ENCODE measurements around the gene MEGF6.

Gene MEGF6

DNA sequence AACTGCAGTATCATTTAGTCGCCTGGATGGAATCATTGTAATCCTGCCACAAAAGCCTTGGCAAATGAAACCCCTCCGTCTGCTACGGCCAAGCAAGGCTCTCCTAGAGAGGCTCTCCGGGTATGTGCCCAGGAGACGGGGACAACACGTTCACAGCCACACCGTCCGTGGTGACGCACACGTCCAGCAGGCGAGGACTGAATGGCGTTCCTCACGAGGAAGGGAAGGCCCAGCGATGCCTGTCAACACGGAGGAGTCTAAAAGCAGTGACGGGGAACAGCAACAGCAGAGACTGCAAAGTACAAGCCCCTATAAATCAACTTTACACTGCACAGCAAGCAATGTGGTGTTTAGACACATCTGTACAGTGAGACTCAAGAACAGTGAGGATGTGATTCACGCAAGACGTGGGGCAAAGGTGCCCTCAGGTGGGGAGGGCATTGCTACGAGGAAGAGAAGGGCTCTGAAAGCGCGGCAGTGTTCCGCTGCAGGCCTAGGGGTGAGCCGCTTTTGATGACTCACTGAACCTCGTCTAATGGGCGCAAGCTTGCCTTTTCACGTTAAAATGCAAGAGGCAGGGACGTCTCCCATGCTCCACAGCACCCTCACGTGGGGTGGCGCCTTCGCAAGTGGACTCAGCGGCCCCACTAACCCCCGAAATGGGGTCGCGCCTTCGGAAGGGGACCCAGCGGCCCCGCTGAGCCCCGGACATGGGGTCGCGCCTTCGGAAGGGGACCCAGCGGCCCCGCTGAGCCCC lies 31.8 kb upstream of the MEGF6 start:
- no peak for DNase-seq

GRCh38 chr1:3641816-3642215 lies 30.5 kb upstream of the MEGF6 start:
- DNase-seq, result no peak

DNA sequence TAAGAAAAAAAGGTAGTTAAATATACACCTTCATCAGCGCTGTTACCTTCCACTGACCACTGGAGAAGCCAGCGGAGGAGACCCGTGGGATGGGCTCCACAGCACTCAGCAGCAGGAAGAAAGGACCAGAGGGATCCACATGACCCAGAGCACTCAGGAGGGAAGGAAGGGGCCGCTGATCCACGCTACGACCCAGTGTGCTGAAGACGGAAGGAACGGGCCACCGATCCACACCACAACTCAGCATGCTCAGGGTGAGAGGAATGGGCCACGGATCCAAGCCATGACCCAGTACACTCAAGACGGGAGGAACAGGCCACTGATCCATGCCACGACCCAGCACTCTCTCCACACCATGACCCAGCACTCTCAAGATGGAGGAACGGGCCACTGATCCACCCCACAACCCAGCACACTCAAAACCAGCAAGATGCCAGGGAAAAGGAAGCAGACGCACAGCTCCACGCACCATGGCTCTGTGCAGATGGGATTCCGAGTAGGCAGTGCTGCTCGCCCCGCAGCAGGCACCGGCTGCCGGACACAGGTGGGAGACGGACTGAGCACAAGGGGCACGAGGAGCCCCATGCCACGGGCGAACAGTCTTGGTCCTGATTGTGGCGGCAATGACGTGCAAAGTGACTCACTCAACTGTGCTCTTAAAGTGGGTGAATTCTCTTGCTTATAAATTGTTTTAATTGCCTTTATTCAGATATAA lies 29.9 kb upstream of the MEGF6 start:
- DNase-seq, result no peak

GRCh38 chr1:3640121-3640837 lies 29.0 kb upstream of the MEGF6 start:
- DNase-seq, result no peak

DNA sequence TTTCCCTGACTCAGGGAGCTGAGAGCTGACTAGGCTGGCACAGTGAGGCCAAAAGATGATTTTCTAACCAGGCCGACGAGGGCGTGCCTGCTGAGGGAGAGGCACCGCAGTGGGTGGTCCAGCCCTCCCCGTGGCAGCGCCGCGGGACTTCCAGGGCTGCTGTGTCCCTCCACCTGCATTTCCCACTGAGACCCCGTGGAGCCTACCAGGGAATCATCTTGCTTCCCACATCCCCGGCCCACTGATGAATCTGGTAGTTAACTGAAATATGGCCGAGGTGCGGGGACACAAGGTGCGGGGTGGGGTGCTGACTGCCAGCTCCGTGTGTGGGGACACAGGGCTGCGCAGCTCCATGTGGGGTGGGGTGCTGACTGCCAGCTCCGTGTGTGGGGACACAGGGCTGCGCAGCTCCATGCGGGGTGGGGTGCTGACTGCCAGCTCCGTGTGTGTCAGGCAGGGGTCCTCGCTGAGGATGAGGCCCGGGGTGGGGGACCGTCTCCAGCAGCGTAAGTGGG lies 28.1 kb upstream of the MEGF6 start:
- no peak for DNase-seq

DNA sequence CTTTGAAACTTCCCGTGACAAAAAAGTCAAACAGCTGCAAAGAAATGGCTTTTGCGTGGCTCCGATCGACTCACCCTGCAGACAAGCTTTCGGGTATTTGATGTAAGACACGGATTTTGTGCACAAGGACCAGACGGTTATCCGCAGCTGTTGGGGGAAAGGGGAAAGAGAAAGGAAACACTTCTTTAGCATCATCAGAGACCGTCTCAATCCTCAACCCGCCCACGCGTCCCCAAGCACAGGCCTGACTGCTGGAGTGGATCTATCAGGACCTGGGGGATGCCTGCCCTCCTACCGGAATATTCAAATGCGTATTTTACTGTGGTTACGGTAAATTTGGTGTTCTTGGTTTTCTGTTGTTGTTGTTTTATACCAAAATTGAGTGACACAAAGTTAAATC lies 27.4 kb upstream of the MEGF6 start:
- DNase-seq, result no peak

DNA sequence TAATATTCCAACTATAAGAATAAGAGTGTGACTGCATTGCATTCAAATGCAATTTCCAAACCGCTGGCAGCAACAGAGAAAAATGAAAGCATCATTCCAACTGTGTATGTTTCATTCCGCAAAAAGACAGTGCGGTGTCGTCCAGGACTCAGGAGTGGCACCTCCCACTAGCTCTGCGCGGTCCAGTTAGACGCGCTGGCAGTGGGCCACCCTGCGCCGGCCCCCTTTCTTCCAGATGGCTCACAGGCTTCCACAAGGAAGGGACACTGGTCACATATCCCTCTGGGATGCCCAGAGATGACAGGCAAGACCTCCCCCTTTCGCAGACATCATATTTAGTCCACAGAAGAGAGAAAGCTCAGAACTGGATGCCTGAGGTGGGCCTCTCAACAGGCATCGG lies 26.7 kb upstream of the MEGF6 start:
- no peak for DNase-seq

DNA sequence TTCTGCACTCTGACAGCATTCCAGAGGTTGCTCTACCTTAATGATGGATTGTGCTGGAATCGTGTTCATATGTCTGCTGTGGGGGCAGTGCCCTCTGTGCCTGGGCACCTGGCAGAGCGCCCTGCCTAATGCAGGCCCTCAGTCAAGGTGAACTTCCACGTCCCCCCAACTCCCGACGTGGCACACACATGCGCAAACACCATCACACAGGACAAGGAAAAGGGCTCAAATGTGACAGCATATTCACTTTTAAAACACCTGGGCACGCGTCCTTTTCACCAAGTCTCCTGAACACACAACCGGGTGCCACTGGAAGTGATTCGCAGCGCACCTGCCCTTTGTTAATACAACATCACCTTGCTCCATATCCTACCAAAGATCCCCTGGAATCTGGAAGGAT lies 25.2 kb upstream of the MEGF6 start:
- DNase-seq, result no peak

- DNase-seq, result no peak
Measured at GRCh38 chr1:3636080-3636479, 24.8 kb upstream of the MEGF6 start.

- DNase-seq, result no peak
Measured at GRCh38 chr1:3634059-3634800, 22.9 kb upstream of the MEGF6 start.

GRCh38 chr1:3633344-3634058 lies 22.2 kb upstream of the MEGF6 start:
- DNase-seq, result no peak

- no peak for DNase-seq
Measured at GRCh38 chr1:3632716-3633343, 21.5 kb upstream of the MEGF6 start.

DNA sequence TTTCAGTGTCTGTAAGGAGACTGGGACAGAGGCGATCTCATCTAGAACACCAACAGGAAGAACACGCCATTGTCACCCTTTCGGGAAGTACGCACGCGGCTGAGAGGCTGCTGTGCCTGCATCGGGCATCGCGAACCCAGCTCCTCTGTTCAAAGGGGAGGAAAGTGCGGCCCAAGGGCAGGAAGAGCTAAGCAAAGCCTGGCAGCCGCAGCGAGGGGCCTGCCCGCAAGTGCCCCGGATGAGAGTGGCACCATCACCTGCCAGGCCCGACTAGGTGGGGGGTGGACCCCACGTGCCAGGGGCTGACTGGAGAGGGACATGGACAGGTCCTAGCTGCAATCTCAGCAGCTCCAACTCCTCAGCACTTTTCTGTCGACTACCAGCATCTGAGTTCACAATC lies 21.0 kb upstream of the MEGF6 start:
- DNase-seq, result no peak

DNA sequence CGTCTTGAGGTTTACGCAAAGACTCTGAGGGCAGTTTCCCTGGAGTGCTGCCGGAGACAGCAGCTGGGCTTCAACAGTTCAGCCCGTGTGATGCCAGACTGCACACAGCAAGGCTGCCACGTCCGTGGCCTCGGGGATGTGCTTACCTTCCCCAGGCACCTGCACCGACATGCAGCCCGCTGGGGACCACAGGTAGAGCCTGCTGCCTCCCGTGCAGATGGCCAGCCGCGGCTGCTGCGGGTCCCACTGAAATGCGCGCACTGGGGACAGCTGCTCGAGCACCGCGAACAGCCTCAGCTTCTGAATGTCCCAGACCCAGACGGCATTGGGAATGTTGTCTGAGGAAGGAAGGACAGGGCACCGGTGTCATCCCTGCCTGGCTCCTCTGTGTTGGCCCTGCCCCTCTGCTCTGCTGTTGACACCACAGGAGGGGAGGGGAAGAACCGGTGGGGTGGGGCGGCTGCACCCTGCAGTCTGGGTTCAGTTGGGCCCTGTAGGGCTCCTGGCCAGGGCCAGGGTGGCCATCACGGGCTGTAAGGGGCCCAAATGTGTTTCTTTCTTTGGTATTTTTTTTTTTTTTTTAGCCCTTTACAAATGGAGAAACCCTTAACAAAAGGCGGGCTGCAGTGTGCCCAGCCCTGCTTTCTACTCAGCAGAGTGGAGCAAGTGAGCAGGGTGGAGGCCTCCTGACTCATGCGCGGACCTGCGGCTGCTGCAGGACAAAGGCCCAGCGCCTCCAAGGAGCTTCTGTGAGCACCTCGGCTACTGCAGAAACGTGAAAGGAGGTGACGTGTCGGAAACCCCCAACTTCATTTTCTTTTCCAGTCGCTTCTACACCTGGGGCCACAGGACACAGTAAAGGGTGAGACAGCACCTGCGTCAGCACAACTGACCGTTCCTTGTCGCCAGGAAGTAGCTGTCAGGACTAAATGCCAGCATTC lies 20.3 kb upstream of the MEGF6 start:
- DNase-seq, result no peak

GRCh38 chr1:3630914-3631313 lies 19.6 kb upstream of the MEGF6 start:
- DNase-seq, result no peak

DNA sequence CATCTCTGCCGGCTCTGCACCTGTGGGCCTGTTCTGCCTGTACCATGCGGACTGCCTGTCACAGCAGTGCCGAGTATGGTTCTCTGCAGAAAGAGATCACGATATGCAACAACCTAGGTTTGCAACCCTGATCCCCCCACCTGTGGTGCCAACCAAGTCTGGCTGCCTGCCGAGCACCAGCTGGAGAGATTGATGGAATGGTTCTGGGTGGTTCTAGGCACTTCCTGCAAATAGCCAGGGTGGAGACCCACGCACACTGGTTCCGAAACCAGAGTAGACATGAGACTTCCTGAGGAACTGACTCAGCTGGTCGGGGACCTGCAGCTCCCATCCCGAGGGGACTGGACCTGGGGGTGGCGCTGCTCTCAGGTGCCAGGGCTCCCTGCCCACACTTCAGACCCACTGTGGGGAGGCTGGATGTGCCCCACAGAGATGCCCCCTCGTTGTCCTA lies 18.9 kb upstream of the MEGF6 start:
- DNase-seq, result no peak

GRCh38 chr1:3629561-3630160 lies 18.4 kb upstream of the MEGF6 start:
- DNase-seq, result no peak

- DNase-seq, result no peak
Measured at GRCh38 chr1:3628445-3628844, 17.1 kb upstream of the MEGF6 start.

DNA sequence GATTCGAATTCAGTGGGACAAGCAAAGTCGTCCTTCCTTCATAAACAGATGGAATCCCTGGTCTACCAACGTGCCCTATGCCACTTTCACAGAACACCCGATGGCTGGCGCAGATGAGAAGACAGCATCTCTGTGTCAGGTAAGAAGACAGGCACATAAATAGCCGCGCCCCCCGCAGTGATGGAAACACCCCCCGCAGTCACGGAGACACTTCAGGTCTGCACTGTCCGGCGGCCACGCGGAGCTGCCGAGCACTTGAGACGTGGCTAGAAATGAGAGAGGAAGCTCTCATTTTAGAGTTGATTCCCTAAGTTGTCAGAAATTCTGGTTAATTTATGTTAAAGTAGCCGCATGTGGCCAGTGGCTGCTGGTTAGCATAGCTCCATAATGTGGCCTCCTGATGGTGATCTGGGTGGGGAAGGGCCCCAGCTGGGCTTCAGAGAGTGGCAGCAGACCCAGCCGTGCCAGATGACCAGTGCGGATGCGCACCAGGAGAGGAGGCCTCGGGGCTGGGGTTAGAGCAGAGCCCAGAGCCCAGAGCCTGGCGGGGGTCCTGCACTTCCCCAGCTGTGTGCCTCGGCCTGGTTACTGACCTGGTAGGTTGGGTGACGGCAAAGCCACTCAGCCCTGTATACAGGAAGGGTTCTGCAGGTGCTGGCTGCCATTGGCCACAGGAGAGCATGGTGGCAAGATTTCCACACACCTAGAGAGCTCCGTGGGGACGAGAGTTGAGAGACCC lies 16.4 kb upstream of the MEGF6 start:
- DNase-seq, result no peak
